Heart left ventricle (tissue), 13 donors: Measurements from ENCODE around the gene QPRT.
"Not testable (repeated sequence)": the region's sequence is repeated elsewhere in the genome, so short reads cannot be mapped to it uniquely, and the experiment has no call there.

Source experiments
- POLR2A ChIP-seq, 2 donors: fragments of 450-650 bp; IDR thresholded peaks; one replicate each; pipeline ENCODE4 v1.6.1; 2017; ENCODE audit warnings: antibody characterized with exemption in 2 of 2, mild to moderate bottlenecking in 2 of 2, moderate library complexity in 2 of 2
- TF ChIP-seq, protein P1 (sequence below), 12 donors: fragments of 200-600 bp; sonication (generic) in 4 of 12; IDR thresholded peaks; one replicate each; pipeline versions ENCODE4 v1.5.0 to v1.8.0; 2018 to 2022; ENCODE audit warnings: antibody characterized with exemption in 12 of 12, mild to moderate bottlenecking in 5 of 12
- donor health status: ischemic (EF 13 %, LVEDD 7.1; RV severe dilation, severe dysfunction).
- donor health status: DM: no; HTN: yes; CAD: no.
- donor health status: DM: no; HTN: no; CAD: no.
- donor health status: ischemic (EF 25% LVEDD 6.9; RV normal size, moderate dysfunction).
- donor health status: ischemic (EF 25% LVEDD 5.7; RV mildly dilated, moderate dysfunction).
- donor health status: ischemic (EF 35%, LVEDD 5.7; RV mildly dilated, moderate dysfunction).
- donor health status: nonischemic (EF 11% LVEDD 7.7; RV severe dilation, severe dysfunction).
- donor health status: DM: yes; HTN: yes; CAD: no.
- donor health status: PGD.
- donor health status: ischemic (EF 29% LVEDD 5.4; RV normal size, mild dysfunction).
- donor health status: nonischemic (EF 23%, LVEDD 6.1; RV moderate dilation, normal function).

DNA sequence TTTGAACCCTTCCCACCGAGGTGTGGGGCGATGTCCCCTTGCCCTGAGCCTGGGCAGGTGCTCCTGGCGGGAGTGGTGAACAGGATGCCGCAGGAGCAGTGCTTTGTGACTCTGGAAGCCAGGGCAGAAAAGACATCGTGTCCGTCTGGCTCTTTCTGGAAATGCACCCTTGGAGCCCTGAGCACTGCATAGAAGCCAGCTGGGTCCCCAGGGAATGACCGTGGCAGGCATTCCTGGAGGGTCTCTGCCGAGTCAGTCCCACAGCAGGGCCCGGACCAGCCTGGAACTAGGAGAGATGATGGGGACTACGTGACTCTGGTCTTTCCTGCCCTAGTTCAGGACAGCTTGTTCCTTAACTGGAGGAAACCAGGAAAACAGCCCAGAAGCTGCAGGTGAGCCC is 49.7 kb upstream of the QPRT start:
- TF ChIP-seq, protein P1, sequence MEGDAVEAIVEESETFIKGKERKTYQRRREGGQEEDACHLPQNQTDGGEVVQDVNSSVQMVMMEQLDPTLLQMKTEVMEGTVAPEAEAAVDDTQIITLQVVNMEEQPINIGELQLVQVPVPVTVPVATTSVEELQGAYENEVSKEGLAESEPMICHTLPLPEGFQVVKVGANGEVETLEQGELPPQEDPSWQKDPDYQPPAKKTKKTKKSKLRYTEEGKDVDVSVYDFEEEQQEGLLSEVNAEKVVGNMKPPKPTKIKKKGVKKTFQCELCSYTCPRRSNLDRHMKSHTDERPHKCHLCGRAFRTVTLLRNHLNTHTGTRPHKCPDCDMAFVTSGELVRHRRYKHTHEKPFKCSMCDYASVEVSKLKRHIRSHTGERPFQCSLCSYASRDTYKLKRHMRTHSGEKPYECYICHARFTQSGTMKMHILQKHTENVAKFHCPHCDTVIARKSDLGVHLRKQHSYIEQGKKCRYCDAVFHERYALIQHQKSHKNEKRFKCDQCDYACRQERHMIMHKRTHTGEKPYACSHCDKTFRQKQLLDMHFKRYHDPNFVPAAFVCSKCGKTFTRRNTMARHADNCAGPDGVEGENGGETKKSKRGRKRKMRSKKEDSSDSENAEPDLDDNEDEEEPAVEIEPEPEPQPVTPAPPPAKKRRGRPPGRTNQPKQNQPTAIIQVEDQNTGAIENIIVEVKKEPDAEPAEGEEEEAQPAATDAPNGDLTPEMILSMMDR (IDR thresholded peaks at IDR 0.05), result not testable (repeated sequence)
- not testable (repeated sequence) for TF ChIP-seq POLR2A (IDR thresholded peaks at IDR 0.05)
